ENCODE measurements around the gene LRRC8D.

LRRC8D gene

GRCh38 chr1:89890085-89890752 lies 69.4 kb downstream of the LRRC8D start:
- TF ChIP-seq EZH2phosphoT487 (IDR thresholded peaks at IDR 0.05; ENCODE audit: borderline replicate concordance) (no peak), CTCF (conservative IDR thresholded peaks at IDR 0.05; ENCODE audit: low read length) (no peak)
- no peak overlapping the region for H3K4me2 ChIP-seq (ENCODE audit: low read depth, low read length, poor library complexity, severe bottlenecking)
- H3K4me1 ChIP-seq (ENCODE audit: insufficient read depth, low read length, poor library complexity, severe bottlenecking), result peaks cover 7% of the 10 kb centered on the region
- H3F3A ChIP-seq (ENCODE audit: low read depth), result no peaks in the 10 kb centered on the region
- H3K4me3 ChIP-seq (ENCODE audit: low read length, poor library complexity, severe bottlenecking), result no peak overlapping the region
- peaks cover 39% of the 10 kb centered on the region for H4K20me1 ChIP-seq (ENCODE audit: insufficient read depth, low read length, poor library complexity, severe bottlenecking)
- H3K9me3 ChIP-seq (ENCODE audit: insufficient read depth, low read depth, low read length), result no peaks in the 10 kb centered on the region
- H3K79me2 ChIP-seq (ENCODE audit: insufficient read depth, low read length), result peaks cover 78% of the 10 kb centered on the region
- no peak overlapping the region for H3K9ac ChIP-seq (ENCODE audit: low read depth, low read length, poor library complexity, severe bottlenecking)
- no peaks in the 10 kb centered on the region for H3K27me3 ChIP-seq (ENCODE audit: insufficient read depth, low read length, poor library complexity, severe bottlenecking)
- no peak overlapping the region for H2AFZ ChIP-seq (ENCODE audit: low read length)
- H3K9me2 ChIP-seq (replicated peaks; ENCODE audit: low read depth, low read length), result no peaks in the 10 kb centered on the region
- H3K36me3 ChIP-seq (ENCODE audit: insufficient read depth, low read length), result peaks cover 2% of the 10 kb centered on the region; the same call in 1 of the 2 replicates

DNA sequence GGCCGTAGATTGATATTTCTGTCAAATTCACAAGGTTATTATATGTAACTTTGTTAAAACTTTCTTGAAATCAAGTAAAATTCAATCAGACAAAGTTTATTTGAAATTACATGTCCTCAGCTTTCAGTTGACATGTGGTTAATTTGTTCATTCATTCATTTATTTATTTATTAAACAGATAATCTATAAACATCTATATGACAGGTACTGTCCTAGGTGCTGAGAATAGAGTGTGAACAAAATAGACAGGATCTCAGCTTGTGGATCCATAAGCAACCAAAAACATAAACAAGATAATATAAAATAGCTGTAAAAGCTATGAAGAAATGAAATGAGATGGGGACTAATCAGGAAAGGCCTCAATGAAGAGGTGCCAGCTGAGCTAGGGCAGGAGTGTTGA lies 72.0 kb downstream of the LRRC8D start:
- H3K4me2 ChIP-seq (ENCODE audit: low read depth, low read length, poor library complexity, severe bottlenecking), result no peak overlapping the region
- H3K79me2 ChIP-seq (ENCODE audit: insufficient read depth, low read length), result peaks cover 71% of the 10 kb centered on the region
- H3K27me3 ChIP-seq (ENCODE audit: insufficient read depth, low read length, poor library complexity, severe bottlenecking), result no peaks in the 10 kb centered on the region
- TF ChIP-seq CTCF (conservative IDR thresholded peaks at IDR 0.05; ENCODE audit: low read length), result no peak
- no peak for TF ChIP-seq EZH2phosphoT487 (IDR thresholded peaks at IDR 0.05; ENCODE audit: borderline replicate concordance)
- no peaks in the 10 kb centered on the region for H3K9me2 ChIP-seq (replicated peaks; ENCODE audit: low read depth, low read length)
- H3K4me1 ChIP-seq (ENCODE audit: insufficient read depth, low read length, poor library complexity, severe bottlenecking), result peaks cover 30% of the 10 kb centered on the region
- H3K9me3 ChIP-seq (ENCODE audit: insufficient read depth, low read depth, low read length), result no peaks in the 10 kb centered on the region
- no peak overlapping the region for H3K4me3 ChIP-seq (ENCODE audit: low read length, poor library complexity, severe bottlenecking)
- no peaks in the 10 kb centered on the region for H3K36me3 ChIP-seq (ENCODE audit: insufficient read depth, low read length)
- H3F3A ChIP-seq (ENCODE audit: low read depth), result no peaks in the 10 kb centered on the region; the same call in 1 of the 2 replicates
- H2AFZ ChIP-seq (ENCODE audit: low read length), result no peak overlapping the region
- H3K9ac ChIP-seq (ENCODE audit: low read depth, low read length, poor library complexity, severe bottlenecking), result no peak overlapping the region
- peaks cover 43% of the 10 kb centered on the region for H4K20me1 ChIP-seq (ENCODE audit: insufficient read depth, low read length, poor library complexity, severe bottlenecking)

DNA sequence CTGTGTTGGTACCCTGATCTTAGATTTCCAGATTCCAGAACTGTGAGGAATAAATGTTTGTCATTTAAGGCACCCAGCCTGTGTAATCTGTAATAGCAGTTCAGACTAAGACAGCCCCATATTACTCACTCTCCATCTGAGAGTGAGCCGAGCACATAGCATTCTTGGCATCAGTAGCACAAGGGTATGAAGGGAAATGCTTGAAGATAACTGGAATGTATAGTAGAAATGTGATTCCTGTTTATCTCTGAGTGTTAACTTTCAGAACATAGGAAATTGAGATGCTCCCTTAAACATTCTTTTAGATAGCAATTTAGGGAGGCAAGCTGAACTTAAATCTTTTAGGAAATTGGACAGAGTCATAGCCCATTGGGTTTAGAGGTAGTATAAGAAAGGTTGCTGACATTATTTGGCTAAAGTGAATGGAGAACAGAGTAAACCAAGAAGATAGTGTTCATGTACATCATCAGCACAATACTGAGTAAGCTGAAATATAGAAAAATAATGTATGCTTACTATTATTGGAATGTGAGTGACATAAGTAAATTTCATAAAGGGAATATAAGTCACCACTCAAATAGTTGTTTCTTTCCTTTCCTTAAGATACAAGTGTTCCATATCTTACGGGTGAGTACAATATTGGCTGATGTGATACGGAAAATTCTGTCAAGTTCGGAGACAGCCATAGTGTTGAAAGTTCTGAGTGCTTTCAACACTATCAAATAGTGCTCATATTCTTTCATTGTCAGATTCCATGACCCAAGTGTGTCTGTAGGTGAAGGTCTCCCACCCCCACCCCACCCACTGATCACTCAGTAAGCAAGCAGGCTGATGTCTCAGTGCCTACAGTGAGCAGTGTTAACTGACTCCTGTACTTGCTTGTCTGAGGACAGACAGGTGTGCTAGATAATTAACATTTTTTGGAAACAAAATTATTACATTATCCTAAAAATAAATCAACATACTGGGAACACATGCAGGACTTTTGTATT lies 73.7 kb downstream of the LRRC8D start:
- H3K9me3 ChIP-seq (ENCODE audit: insufficient read depth, low read depth, low read length), result no peaks in the 10 kb centered on the region
- H3K79me2 ChIP-seq (ENCODE audit: insufficient read depth, low read length), result peaks cover 77% of the 10 kb centered on the region
- no peak overlapping the region for H2AFZ ChIP-seq (ENCODE audit: low read length)
- H4K20me1 ChIP-seq (ENCODE audit: insufficient read depth, low read length, poor library complexity, severe bottlenecking), result peaks cover 43% of the 10 kb centered on the region
- no peak overlapping the region for H3K4me2 ChIP-seq (ENCODE audit: low read depth, low read length, poor library complexity, severe bottlenecking)
- no peaks in the 10 kb centered on the region for H3K9me2 ChIP-seq (replicated peaks; ENCODE audit: low read depth, low read length)
- peaks cover 46% of the 10 kb centered on the region for H3K4me1 ChIP-seq (ENCODE audit: insufficient read depth, low read length, poor library complexity, severe bottlenecking)
- TF ChIP-seq EZH2phosphoT487 (IDR thresholded peaks at IDR 0.05; ENCODE audit: borderline replicate concordance) (no peak), CTCF (conservative IDR thresholded peaks at IDR 0.05; ENCODE audit: low read length) (no peak)
- no peaks in the 10 kb centered on the region; the same call in 1 of the 2 replicates for H3F3A ChIP-seq (ENCODE audit: low read depth)
- no peak overlapping the region for H3K9ac ChIP-seq (ENCODE audit: low read depth, low read length, poor library complexity, severe bottlenecking)
- no peaks in the 10 kb centered on the region for H3K27me3 ChIP-seq (ENCODE audit: insufficient read depth, low read length, poor library complexity, severe bottlenecking)
- H3K4me3 ChIP-seq (ENCODE audit: low read length, poor library complexity, severe bottlenecking), result no peak overlapping the region
- no peaks in the 10 kb centered on the region for H3K36me3 ChIP-seq (ENCODE audit: insufficient read depth, low read length)
